ENCODE data around the gene GABBR2. TPM values are rescaled to one million over a fixed set of nuclear protein-coding genes. Genes with fewer than 3 reads are reported as not detected.

Gene GABBR2
- polyA plus RNA-seq, 4 donors: 2.7 to 5.0 (median 4.6) TPM

DNA sequence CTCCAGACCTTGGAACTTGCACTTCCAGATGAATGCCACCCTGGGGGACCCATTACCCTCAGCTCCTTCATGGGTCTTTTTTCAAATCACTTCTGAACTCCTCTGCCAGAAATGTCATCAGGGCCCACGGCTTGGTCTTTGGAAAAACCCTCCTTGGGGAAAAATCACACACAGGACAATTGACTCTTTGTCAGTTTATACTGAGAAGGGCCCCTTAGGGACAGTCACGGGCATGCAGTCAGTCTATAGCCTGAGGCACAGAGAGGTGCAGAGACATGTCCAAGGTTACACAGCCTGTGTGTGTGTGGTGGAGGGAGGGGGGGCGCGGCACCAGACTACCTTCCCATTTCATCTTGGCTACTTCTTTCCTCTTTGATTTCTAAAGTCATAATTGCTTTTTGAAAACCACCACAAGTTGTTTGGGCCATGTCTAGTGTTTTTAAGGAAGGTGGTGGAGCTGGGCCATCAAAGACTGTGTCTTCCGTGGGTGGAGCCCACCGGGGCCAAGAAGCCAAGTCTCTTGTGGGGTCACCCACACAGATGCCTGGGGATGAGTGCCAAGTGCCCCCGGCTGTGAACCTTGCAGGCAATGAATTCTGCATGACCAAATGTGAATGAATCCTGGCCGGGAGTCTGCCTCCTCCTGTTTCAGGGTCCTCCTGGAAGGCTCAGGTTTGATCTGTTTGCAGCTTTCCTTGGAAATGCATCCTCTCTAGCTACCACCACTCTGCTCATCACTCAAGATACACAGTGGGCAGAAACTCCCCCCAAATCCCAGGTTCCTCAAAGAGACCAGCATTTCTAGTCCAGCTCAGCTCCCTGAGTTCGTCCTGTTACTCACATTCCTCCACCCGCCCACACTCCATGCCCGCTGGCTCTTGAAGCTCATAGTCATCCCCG lies 253.2 kb downstream of the GABBR2 start:
- DNase-seq (ENCODE audit: low read depth in 4 of 4, low spot score in 3 of 4): no peak

DNA sequence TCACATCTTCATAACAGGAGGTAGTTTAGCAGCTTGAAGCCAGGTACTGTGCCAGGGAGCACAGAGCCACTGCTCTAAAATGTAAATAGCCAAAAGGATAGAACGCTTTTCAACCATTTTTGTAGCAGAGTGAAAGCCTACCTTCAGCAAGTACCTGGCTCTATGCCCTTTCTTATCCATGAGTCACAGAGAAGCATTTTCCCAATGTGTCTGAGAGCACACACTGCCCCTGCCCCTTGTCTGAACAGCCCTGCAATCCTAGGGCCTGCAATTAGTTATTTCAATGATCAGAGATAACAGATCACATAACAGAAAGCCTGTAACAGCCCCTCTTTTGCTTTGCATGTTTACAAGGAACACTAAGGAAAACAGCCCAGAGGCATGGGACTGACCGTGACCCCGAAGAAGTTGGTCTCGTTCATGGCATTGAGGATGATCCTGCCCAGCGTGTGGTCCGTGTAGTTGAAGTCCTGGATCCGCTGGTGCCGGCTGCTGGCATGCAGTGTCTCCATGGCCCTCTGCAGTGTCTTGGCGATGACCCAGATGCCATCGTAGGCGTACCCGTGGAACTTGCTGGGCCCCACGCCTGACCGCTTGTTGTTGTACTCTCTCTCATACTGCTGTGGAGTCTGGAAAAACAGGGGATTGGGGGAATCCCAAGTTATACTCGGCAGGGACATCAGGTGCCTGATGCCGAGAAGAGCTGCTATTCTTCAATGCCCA lies 255.0 kb downstream of the GABBR2 start:
- DNase-seq (ENCODE audit: low read depth in 4 of 4, low spot score in 3 of 4): no peak

DNA sequence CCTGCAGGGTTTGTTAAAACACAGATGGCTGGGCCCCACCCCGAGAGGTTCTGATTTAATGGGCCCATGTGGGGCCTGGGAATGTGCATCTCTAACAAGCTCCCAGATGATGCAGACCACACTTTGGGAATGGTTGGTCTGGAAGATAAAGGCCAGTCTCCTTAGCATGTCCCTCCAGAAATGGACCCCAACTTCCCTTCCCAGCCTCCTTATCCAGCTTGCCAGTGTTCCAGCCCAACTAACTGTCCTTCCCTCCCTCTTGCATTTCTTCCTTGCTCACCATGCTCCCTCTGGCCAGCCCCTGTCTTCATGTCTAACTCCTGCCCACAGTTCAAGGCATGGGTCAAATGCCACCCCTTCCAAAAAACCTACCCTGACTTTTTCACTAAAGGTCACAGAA lies 257.2 kb downstream of the GABBR2 start:
- DNase-seq (ENCODE audit: low read depth in 4 of 4, low spot score in 3 of 4): no peak

DNA sequence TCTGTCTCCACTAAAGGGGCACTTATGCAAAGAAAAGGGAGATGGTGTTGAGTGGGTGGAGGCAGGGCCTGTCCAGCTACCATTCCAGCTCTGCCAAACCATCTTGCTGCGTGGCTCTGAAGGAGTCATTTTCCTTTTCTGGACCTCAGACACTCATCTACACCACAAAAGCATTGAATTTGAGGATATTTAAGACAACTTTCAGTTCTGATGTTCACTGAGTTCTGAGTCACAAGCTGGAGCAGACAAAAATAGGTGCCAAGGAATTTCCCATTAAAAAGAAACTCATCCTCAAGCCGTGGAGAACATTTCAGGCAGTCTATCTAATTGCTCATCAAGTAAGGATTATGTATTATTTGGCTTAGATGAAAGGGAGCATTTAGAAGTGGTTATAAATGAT lies 258.2 kb downstream of the GABBR2 start:
- no peak for DNase-seq (ENCODE audit: low read depth in 4 of 4, low spot score in 3 of 4)

DNA sequence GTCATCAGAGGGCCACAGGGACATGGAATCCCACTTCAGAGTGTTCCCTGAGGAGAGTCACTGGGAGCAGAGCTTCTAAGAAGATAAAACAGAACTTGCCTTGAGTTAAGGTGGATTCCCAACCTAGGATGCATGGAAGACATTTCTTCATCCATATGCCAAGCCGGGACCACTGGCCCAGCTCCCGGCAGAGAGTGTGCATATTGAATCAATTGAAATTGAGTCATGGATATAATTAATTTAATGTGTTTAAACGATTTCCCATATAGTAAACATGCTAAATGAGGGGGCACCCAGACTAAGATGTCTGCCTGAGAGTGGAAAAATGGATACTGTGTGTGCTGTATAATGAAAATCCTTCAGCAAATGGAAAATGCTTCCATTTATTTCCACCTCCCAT lies 258.9 kb downstream of the GABBR2 start:
- DNase-seq (ENCODE audit: low read depth in 4 of 4, low spot score in 3 of 4): no peak

DNA sequence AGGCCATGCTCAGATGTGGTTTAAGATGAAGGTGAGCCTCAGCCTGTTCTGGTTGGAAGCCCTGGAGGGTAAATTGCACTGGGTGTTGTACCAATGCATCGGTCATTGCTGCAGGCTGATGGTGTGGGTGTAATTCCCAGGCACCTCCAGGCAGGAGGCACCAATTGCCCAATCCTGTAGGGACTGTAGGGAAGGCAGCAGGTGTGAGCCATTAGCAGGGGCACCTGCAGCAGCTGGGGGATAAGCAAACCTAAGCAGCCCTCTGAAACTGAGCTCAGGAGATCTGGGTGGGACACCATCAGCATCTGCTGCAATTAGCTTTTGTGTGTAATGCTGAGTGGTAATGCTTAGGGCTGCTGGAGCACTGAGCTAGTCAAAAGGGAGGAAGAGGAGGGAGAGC lies 263.2 kb downstream of the GABBR2 start:
- no peak for DNase-seq (ENCODE audit: low read depth in 4 of 4, low spot score in 3 of 4)

DNA sequence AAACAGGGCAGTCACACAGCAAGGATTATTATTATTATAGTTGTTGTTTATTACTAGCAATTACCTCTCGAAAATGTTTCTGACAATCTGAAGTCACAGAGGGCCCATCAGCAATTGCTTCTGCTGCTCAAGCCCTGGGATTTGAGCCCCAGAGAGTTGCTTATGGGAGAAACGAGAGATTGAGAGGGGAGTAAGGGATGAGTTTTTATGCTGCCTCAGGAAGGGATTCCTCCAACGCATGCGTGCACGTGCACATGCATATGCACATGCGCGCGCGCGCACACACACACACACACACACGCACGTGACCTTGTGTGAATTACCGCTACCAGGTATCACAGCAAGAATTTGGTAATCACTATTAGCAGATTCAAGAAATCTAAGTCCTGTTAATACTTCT lies 264.1 kb downstream of the GABBR2 start:
- no peak for DNase-seq (ENCODE audit: low read depth in 4 of 4, low spot score in 3 of 4)

DNA sequence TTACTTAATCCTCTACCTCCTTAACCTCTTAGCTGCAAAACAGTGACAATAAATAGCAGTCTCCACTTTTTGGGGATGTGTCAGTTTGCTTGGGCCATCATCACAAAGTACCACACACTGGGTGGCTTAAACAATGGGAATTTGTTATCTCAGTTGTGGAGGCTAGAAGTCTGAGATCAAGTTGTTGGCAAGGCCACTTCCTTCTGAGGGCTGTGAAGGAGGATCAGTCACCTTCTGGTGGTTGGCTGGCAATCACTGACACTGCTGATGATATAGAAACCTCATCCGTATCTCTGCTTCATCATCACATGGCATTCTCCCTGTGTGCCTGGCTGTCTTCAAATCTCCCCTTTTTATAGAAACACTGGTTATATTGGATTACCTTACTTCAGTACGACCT lies 266.2 kb downstream of the GABBR2 start:
- DNase-seq (ENCODE audit: low read depth in 4 of 4, low spot score in 3 of 4): no peak

DNA sequence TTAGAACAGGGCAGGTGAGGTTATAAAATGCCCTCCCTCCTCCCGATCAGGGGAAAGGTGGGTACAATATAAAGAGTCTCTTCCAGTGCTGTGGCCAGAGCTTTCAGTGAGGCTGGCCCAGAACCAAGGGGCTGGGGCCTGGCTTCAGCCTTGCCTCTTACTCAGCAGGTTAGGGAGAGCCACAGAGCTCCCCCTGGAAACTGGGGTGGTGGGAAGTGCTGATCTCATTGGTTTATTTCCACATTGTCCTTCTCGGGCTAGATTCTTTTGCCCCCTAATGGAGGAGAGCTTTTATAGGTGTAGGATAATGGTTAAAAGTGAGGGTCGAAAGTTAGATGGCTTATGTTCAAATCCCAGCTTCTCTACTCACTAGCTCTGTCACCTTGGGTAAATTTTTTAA lies 266.6 kb downstream of the GABBR2 start:
- DNase-seq (ENCODE audit: low read depth in 4 of 4, low spot score in 3 of 4): no peak

DNA sequence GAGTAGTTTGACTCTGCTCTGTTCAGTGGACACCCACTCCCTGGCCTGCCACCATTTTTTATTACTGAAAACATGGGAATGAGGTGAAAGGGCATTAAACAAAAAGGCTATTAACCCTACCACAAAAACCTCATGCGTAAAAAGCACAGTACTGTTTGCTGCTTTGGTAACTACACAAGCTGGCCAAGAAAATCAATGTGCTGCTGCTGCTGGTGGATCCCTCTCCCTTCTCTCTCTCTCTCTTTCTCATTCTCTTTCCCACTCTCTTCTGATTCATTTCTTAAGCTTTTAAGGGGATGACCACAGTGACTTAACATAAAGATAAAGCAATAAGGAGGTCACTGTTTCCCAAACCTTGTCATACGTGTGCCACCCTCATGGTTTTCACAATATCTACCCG lies 270.1 kb downstream of the GABBR2 start:
- DNase-seq (ENCODE audit: low read depth in 4 of 4, low spot score in 3 of 4): no peak

DNA sequence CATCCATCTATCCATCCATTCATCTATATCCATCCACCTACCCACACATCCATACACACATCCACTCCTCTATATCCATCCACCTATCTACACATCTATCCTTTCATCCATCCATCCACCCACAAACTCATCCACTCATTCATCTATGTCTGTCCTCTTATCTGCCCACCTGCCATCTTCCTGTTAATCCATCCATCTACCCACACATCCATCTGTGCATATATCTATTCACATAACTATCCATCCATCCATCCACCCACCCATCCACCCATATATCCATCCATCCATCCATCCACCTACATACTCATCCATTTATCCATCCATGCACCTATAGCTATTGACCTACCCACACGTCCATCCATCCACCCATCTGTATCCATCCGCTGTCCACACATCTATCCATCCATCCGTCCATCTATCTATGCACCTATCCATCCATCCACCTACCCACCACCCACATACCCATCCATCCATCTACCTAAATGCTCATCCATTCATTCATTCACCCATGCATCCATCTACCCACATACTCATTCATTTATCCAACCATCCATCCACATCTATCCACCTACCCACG lies 271.2 kb downstream of the GABBR2 start:
- no peak for DNase-seq (ENCODE audit: low read depth in 4 of 4, low spot score in 3 of 4)

DNA sequence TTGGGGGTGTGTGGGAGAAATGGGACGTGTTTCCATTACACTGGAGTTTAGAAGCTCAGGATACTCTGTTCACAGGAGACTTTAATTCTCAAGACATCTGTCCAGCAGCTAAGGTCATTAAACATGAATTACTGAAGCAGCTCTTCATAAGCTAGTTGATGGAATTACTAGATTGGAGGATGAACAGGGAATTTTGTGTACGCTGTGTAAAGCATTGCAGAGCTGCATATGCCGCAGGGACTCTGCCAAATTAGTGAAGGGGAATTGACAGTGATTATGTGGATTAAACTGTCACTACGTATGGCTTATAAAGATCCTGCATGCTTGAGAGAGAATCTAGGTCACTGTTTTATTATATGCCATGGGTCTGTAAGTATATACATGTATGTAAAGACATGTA lies 275.8 kb downstream of the GABBR2 start:
- DNase-seq (ENCODE audit: low read depth in 4 of 4, low spot score in 3 of 4): no peak

DNA sequence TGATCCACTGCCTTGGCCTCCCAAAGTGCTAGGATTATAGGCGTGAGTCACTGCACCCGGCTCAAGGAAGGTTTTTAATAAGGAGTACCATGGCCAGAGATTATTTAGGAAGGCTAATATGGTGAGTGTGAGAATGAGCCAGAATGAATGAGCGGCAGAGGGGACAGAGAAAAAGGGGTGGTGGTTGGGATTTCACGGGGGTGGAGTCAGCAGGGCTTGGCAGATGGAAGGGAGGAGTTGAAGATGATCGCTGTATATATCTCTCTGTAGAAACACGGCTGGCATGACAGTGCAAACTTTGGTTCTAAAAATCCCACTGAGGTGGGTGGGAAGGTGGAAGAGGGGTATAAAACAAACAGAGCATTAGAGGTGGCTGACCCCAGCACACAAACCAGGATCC lies 276.6 kb downstream of the GABBR2 start:
- DNase-seq (ENCODE audit: low read depth in 4 of 4, low spot score in 3 of 4): no peak

DNA sequence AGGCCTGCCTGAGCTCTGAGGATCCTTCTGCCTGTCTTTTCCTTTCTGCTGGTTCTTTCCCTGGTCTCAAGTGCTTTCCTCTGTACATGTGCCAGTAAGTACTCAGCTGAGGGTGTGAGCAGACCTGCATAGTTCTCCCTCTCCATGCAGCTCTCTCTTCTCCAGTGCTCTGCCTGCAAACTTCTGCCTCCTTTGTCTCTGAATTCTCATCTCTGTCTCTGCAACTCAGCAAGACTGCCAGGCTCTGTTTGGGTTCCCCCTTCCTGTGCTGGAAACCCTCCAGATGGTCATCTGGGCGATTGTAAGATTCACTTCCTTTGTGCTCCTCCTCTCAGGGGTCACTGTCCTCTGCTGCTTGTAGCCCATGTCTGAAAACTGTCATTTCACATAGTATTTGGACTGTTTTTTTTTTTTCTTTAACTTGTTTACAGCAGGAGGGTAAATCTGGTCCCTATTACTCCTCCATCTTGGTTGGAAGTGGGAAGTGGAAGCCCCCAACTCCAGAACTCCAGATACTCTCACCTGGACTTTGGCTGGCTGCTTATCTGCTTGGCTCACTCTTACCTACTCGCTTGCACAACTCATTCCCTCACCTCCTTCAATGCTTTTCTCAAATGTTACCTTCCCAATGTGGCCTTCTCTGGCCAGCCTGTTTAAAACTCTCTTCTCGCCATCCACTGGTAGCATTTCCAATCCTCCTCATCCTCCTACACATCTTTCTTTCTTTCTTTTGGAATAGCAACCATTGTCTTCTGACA lies 278.0 kb downstream of the GABBR2 start:
- no peak for DNase-seq (ENCODE audit: low read depth in 4 of 4, low spot score in 3 of 4)

DNA sequence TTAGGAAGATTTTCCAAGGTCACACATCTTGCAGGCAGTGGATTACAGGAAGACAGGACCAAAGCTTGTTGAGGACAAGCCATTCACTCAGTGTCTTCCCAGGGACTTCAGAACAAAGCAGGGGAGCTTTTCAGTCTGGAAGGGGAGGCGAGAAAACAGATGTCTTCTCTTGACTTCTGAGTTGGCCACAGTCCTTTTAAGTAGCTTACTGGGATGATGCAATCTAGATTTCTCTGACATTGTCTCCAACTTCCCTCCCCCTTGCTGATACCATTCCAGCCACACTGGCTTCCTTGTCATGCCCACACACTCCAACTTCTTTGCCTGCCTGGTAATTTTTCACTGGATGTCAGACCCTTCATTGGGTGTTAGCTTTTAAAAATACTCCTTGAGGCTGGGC lies 279.1 kb downstream of the GABBR2 start:
- DNase-seq (ENCODE audit: low read depth in 4 of 4, low spot score in 3 of 4): no peak

DNA sequence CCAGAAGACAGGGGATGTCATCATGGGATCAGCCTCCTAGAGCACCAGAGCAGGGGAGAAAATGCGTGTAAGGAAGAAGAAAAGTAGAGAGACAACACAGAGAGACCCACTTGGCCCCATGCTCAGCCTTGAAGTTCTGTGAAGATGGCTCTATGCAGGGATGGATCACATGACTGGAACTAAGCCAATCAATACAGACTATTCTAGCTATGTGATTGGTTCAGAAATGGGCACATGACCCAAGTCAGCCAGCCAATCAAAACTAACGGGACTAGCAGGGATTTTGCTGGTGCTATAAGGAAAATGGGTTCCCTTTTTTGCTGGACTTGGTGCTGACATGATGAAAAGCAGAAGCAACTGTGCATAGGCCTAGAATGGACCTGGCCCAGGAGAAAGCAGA lies 280.3 kb downstream of the GABBR2 start:
- DNase-seq (ENCODE audit: low read depth in 4 of 4, low spot score in 3 of 4): no peak

DNA sequence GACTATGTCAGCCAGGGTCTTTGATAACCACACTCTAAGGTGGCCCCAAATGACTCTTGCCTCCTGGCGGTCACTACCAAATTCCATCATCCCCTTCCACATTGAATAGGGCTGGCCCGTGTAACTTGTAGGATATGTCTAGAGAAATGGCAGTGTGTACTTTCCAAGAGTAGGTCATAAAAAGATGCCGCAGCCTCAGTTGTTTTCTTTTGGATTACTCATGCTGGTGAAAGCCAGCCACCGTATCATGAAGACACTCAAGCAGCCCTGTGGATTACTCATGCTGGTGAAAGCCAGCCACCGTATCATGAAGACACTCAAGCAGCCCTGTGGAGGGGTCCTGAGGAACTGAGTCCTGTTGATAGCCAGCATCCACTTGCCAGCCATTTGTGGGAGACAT lies 281.2 kb downstream of the GABBR2 start:
- DNase-seq (ENCODE audit: low read depth in 4 of 4, low spot score in 3 of 4): no peak

DNA sequence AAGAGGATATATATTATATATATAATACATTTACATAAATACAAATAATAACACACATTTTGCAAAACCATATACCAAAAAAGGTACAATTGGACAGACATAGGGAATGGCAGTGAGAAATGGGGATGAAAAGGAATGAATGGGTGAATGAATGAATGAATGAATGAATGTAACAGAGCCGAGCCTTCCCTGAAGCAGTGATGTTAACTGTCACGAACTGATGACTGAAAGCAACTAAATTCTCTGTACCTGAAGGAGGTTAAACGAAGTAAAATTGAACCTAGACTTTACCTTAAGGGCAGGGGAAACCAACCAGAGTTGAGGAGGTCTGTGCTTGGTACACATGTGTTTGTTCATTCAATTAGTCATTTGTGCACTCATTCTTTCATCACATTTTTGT lies 283.7 kb downstream of the GABBR2 start:
- no peak for DNase-seq (ENCODE audit: low read depth in 4 of 4, low spot score in 3 of 4)

DNA sequence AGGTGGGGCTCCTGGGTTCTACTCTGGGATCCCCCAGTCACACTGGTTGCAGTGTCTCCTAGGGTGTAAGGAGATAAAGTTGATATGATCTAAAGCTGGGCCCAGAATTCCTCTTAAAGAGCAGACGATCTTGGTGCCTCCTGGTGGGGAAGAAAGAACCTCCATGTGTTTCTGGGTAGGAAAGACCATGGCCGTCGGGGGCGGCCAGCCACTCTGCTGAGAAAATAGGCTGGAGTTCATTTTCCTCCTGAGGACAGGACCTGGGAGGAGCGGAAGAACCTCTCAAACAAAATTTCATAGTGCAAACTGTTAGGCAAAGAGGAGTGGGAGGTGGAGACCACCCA lies 289.5 kb downstream of the GABBR2 start:
- no peak for DNase-seq (ENCODE audit: low read depth in 4 of 4, low spot score in 3 of 4)

DNA sequence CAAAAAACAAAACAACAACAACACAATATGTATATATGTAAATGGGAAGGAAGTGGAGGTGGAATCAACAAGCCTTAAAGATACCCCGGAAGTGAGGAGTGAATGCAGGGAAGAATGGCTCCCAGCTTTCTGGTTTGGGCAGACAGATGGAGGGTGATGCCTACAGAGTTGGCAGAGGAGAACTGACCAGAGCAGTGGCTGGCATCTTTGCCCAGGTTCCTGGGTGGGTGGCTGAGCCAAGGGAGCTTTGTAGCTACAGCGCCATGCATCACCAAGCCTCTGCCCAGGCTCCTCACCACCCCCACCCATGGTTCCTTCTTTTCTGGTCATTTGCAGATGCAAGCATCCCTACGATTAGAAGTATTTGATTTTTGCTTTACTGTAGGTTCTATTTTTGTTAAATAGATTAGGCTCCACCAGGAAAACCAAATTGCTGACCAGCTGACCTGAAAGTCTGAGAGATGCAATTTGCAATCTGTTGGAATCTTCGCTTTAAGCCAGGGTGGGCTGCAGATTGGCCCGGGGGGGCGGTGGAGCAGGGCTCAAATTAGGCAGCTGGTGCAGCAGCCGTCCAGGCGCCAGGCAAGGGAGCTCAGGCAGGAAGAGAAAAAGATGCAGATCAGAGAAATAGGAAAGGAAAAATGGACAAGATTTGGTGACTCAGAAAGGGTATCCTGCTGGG lies 290.0 kb downstream of the GABBR2 start:
- DNase-seq (ENCODE audit: low read depth in 4 of 4, low spot score in 3 of 4): no peak

Measured in right renal pelvis (tissue), 4 donors.